GM19043 (cell line): ENCODE measurements around the gene P2RY14.

Experiments
- ATAC-seq: cut with Tn5 transposase; IDR thresholded peaks from one replicate; pipeline ENCODE4 v1.9.1; 2021; ENCODE audit warnings: low read depth; ENCODE audit not compliant: unreplicated experiment

P2RY14 gene

DNA sequence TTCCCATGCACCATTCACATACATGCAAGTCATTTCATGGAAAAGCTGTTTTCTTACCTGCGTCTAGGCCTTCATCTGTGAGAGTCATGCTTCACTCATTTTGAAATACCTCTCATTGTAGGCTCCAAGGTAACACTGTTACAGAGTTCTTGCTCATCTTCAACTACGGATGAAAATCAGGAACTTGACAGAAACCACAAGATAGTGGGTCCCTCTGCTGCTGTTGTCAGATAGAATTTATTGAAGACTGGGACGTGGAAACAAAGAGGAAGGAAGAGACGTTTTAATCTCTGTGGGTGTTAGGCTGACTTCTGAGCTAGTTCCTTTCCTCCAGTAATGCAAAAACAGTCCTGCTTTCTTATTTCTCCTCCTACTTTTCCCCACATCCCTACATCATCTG is at the start of gene P2RY14:
TSS of gene P2RY14 (minus strand) at position 313 of the 400 bp plus-strand sequence. CDS start 64,226 bp downstream, outside the sequence.
- ATAC-seq = no peak

GRCh38 chr3:151327571-151328198 is 49.3 kb upstream of the P2RY14 start:
- ATAC-seq = no peak

GRCh38 chr3:151322511-151322910 is 44.2 kb upstream of the P2RY14 start:
- no peak for ATAC-seq

DNA sequence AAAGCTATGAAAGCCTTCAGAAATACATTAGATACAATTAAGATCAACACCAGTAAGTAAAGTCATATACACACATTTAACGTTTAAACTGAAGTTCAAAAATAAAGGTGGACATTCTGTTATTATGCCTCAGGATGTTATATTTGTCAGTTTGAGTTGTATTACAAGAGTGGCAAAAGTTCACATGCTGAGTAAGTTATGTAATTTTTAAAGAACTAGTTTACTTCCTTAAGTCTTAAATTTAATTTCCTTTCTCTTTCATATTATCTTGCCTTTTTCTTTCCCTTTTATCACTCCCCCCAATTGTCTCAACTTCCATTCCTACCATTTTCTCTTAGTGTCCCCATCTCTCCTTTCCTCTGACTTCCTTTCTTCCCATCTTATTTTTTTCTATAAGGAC is 43.2 kb upstream of the P2RY14 start:
- no peak for ATAC-seq

- ATAC-seq = no peak
These were observed 41.8 kb upstream of the P2RY14 start for GRCh38 chr3:151320131-151320530.

DNA sequence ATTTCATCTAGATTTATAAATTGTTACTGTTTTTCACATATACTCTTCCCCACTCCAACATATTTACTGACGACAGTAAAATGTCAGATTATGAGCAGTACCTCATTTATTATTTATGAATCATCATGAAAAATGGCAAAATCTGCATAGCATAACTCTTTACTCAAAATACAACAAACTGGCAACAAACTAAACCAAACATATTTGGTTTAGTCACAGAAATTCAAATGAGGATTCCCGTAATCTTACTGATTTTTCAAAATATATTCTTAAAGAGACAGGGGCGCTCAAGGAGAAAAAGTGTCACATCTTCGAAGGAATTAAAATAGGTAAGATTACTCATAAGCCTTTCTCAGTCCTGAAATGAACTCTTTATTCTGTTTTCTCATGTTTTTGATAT is 41.3 kb upstream of the P2RY14 start:
- no peak for ATAC-seq

DNA sequence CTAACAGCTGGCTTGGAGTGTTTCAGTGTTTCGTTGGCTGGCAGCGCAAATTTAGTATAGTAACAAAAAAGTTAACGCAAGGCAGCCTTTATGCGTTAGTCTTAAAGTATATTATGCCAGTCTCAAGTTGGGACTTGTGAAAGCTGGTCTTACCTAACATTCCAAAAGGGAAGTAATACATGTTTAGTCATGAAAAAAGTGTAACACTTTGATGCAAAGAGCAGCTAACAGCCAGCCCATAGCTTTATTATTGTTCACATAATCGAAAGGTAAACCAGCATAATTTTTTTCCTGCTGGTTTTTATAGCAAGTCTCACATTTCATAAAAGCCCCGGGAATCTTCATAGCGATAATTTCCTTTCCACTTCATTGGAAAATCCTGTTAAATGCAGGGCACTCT is 40.6 kb upstream of the P2RY14 start:
- ATAC-seq = no peak

DNA sequence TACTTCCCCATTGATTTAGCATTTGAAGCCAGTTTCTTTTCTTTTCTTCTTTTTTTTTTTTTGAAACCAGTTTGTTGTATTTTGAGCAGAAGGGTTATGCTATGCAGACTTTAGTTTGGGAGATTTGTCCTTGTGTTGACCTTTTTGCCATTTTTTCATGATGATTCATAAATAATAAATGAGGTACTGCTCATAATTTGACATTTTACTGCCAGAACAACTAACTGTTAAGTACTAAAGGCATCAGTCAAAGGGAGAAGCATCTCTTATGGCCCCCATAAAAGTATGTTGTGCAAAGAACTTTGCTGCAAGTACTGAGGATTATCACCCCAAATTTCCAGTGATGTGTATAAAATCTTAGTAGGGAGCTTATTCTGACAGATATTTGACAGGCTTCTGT is 40.0 kb upstream of the P2RY14 start:
- no peak for ATAC-seq

DNA sequence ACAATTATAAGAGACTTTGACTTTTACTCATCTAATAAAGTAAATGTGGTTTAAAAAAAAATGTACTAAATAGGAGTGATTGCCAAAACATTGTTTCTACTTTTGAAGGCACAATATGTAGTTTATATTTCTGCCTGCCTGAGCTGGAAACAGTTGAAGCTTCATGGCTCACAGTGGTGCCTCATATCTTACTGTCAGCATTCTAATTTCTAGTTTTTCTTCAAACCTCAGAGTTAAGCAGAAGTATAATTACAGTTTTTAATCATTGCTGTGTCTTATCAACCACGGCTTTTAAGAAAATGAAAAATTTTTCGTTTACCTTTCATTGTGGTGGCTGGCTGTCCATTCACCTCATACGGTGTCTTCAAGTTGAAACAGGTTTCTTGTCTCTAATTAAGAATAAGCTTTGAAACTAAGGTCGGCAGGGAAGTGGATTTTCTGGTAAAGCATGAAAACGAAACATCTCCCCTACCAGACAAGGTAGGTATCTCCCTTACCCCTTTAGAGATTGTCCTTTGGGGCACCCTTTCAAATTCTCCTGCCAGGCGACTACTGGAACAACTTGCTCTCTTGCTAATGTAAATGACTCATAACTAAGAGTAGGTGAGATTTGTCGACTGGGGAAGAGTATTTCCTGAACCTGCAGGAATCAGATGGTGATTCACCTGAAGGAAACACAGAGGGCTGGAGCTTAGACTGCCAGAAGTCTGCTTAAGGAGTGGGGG is 38.1 kb upstream of the P2RY14 start, which contains the start of gene GPR87:
TSS of gene GPR87 (minus strand) at position 554 of the 725 bp plus-strand sequence. CDS start 16,720 bp downstream, outside the sequence.
- no peak for ATAC-seq

DNA sequence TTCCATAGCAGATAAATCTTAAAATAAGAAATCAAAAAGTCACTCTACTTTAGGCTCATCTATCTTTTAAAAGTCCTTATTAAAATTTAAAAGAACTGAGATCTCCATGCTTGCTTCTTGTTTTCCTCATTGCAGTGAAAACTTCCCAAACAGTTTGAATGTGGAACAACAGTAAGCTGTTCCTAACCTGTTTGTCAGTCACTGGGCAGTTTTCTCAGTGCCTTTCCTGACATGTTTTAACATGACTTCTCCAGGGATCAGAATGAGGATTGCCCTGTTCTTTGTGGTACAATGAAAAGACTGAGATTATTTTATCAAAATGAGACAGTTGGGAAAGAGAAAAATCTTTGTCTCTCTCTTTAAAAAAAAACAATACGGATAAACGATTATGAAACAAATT is 37.5 kb upstream of the P2RY14 start:
- no peak for ATAC-seq

DNA sequence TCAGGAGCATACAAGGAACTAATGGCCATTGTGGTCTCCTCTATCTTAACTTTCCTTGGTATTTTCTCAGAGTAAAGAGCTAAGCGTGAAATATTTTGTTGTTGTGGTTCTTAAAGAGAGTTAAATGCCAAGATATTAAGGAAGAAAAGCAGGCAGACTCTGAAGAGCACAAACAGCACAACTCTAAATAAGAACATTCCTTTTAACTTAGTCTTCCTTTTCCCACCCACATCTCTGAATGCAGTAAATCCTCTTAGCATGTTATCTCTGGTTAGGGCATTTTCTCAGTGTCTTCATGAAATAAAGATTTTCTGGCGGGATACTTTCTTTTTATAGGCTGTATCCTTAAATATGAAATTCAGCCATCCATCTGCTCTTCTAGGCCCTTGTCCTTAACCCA is 36.8 kb upstream of the P2RY14 start:
- no peak for ATAC-seq

DNA sequence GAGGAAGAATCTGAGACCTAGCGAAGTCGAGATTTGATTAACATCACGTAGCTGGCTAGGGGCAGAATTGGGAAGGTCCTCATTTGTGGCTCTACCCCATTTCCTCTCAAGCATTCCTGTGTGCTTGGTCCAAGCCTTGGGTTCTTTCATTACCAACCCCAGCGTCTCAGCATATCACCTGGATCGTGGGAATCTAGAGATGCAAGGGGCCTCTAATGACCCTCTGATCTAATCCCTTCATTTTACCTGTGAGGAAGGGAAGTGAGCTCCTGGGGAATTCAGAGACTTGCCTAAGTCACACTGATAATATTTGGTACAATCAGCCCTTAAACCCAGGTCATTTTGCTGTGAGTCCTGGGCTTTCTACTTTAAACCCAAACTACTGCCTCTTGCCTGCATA is 36.3 kb upstream of the P2RY14 start:
- no peak for ATAC-seq

DNA sequence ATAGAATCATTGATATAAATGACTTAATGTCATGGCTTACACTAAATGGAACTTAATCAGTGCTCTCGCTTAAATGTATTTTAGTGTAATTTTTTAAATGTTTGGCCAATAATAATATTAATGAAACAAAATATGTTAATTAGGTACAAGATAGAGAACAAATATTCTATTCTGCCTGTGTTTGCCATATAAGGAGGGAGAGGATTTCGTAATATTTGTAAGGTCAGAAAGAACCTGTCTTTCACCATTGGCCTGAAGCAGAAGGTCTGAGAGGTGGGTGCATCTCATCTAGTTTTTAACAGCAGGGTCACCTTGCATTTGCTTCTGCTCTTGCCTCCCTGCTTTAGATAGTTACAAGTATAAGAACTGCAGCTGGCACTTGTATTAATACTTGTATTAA is 35.8 kb upstream of the P2RY14 start:
- no peak for ATAC-seq

GRCh38 chr3:151312972-151313371 is 34.6 kb upstream of the P2RY14 start:
- ATAC-seq = no peak

DNA sequence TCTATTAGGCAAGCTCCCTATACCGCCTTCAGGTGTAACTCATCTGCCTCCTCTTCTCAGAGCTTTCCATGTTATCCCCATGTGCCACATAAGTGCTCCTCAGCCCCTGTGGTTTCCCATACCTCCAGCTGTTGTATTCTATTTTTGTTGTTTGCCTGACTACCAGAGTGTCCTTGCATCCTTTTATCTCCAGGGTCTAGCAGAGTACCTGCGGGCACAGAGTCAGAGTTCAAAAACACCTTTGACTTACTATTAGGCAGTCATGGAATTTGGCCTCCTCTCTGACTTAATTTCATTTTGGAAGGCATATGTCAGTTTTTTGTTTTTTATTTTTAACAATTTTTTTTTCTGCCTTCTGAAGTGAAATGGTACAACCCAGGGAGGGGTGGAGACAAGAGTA is 31.2 kb upstream of the P2RY14 start:
- ATAC-seq = no peak

DNA sequence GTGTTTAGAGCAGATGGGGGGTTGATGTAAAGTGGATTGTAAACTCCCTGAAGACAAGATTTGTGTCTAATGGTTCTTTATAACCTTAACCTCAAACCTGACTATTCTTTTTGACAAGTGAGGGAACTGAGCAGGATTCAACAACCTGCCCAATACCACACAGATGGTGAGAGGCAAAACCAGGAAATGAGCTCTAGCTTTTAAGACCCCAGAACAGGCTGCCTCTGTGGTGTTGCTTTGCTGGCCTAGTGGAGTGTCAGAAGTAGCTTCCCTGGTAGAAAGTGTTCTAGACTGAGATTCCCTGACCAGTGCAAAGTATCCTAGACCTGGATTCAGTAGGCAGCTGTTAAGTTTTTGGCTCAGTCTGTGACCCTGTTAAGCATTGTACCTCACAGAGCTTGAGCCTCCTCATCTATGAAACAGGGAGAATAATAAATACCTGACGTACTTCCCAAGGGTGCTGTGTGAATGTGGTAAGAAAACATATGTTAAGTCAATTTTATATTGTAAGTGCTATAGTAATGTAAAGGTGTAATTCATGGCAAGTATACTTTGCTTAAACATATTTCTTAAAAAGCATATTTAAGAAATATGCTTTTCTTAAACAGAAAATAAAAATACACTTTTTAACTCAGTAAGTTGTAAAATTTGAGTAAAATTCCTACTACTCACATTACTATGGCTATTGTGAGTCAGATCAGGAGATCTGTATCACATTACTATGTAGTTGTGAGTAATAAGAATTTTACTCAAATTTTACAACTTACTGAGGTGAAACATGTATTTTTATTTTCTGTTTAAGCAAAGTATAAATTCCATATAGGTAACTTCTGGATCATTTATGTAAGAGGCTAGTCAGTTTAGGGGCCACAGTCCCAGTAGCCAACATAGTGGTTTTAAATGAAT is 29.5 kb upstream of the P2RY14 start:
- ATAC-seq = no peak

DNA sequence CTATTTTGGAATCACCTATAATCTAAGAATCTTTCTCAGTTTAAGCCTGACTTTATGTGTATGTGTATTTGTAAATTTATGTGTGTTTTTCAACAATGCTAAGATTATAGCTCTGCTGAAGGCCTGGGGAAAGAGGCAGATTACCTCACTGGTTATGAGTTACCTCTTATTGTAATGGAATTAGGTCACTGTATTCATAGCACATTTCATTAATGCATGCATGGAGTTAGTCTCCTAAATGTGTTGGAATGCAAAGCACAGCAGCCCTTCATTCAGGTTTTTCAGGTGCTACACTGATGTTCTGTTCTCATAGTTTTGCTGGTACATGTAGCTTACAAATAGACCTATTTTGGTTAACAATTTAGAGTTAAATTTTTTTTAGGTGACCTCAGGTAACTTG is 28.8 kb upstream of the P2RY14 start:
- ATAC-seq = no peak

- no peak for ATAC-seq
These were observed 27.9 kb upstream of the P2RY14 start for GRCh38 chr3:151306168-151306810.

GRCh38 chr3:151305775-151306151 is 27.4 kb upstream of the P2RY14 start:
- ATAC-seq = no peak

GRCh38 chr3:151305060-151305774 is 26.9 kb upstream of the P2RY14 start:
- ATAC-seq = no peak
